Hematopoietic multipotent progenitor cell treated with erythropoietin and hydrocortisone succinate and interleukin-3 and kit ligand, for 6 days (in vitro differentiated cells): ENCODE results near the gene EVL.
"Not testable (repeated sequence)": the region's sequence is repeated elsewhere in the genome, so short reads cannot be mapped to it uniquely, and the experiment has no call there.

Experiments used
- DNase-seq: peaks from one replicate; pipeline ENCODE4 v3.0.0-alpha.2; 2015

Gene EVL

GRCh38 chr14:100149851-100150611, 84.8 kb downstream of the EVL start:
- no peak for DNase-seq

GRCh38 chr14:100150932-100151587, 85.8 kb downstream of the EVL start:
- no peak for DNase-seq

DNA sequence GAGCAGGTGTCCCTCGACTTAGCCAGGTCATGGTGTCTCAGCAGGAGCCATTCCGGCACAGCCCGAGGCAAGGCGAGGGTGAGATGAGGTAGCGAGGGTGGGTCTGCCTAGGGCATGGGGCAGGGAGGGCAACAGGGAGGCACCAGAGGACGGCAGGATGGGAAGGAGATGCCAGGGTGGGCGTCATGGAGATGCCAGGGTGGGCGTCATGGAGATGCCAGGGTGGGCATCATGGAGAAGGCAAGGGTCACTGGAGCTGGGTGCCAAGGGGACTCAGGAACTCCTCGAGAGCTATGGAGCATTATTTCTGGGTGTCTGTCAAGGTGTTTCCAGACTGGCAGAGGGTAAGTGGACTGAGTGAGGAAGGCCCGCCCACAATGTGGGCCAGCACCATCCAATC, 86.9 kb downstream of the EVL start:
- DNase-seq, result no peak

DNA sequence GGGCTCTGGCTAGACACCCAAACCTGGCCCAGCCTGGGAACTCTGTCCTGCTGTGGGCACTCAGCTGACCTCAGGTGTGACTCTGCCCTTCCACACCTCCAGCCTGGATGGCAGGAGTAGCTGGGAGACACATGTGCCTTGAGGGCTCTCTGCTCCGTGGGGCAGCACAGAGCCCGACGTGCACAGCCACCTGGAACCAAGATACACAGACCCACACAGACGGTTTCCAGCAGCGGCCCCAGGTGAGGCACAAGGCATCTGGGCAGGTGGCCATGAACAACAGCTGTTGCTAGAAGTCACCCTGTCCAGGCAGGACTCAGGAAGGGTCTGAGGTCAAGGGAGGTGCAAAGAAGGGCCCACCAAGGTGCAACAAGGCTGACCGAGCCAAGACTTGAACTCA, 88.3 kb downstream of the EVL start:
- DNase-seq, result no peak

DNA sequence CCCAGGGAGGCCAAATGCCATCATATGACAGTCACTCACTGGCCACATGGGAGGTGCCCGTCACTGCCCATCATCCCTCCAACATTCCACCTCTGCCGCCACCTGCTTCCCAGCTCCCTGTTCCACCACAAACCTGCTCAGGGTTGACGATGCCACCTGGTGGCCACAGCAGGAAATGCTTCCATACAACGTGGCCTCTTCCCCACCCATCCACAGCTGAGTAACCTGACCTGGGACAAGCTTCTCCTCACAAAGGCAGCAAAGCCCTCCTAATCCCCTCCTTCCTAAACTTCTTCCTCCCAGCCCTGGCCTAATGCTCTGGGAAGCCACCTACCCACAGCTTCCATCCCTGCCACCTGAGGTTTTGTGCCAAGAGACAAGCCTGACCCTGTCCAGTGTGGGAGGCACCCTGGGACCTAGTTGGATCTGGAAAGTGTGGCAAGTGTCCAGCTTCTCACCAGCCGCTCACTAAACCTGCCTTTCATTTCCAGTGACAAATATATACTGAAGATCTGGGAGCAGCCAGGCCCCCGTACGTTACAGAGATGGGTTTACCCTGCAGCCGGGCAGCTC, 89.9 kb downstream of the EVL start:
- DNase-seq, result peak; percentile 61

GRCh38 chr14:100155756-100156616, 90.8 kb downstream of the EVL start:
- no peak for DNase-seq

DNA sequence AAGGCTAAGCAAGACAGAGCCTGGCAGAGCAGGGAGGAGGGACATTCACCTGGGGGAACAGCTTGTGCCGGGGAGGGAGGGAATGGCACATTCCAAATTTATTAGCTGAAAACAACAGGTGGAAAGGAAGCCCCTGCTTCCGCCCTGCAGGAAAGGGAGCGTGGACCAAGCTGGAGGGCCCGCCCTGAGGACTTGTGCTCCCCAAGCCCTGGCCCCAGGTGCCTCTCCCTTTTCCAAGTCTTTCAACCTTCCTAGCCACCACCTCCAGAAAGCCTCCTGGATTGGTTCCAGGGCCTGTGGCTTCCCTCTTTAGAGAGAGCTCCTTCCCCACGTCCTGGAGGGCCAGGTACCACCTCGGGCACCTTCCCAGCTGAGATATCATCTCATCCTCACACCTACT, 91.6 kb downstream of the EVL start:
- no peak for DNase-seq

DNA sequence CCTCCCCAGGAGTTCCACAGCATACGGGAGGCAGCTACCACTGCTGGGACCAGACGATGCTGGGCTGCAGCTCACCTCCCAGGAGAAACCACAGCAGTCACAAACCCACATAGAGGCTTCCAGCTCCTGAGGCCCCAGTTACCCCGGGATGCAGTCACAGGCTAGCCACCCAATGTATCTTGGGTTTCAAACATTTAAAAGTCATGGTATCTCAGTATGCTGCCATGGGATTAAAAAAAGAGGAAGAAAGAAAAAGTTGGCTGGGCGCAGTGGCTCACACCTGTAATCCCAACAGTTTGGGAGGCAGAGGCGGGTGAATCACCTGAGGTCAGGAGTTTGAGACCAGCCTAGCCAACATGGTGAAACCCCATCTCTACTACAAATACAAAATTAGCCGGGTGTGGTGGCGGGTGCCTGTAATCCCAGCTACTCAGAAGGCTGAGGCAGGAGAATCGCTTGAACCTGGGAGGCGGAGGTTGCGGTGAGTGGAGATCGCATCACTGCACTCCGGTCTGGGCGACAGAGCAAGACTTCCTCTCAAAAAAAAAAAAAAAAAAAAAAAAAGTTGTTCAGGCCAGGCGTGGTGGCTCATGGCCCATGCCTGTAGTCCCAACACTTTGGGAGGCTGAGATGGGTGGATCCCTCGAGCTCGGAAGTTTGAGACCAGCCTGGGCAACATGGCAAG, 92.5 kb downstream of the EVL start:
- DNase-seq, result not testable (repeated sequence)

GRCh38 chr14:100158566-100159093, 93.4 kb downstream of the EVL start:
- no peak for DNase-seq

DNA sequence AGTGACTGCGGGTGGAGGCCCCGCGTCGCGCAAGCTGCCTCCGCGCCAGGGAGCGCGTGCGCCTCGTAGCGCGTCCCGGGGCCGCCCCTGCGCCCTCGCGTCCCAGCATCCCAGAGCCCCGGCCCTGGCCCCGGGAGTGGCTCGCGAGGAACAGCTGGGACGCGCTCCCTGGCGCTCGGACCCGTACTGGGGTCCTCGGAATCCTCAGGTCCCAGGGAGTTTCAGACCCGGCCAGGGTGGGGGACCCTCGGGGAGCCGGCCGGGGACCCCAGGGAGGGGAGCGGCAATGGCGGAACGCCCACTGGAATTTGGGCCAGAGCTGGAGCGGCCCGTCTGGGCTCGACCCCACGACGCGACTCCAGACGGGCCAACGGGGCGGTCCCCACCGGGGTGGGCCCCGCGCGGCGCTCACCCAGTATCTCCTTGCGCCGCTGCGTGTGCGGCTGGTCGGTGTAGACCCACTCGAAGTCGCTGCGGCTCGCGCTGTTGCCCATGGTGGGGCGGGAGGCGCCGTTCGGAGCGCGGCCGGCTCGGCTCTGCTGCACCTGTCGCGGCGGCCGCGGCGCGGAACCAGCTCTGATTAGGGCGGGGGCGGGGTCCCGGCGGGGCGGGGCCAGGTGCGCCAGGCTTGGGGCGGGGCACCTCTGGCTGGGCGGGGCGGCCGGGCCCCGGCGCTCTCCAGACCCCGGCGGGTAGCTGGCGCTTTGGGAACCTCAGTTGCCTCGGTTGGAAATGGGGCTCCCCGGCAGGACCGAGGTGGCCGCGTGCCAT, 94.1 kb downstream of the EVL start, which contains the start of gene DEGS2:
TSS of gene DEGS2 (minus strand) at position 552 of the 771 bp plus-strand sequence. CDS start at position 494, 58 bp downstream.
- DNase-seq, result no peak

GRCh38 chr14:100159865-100160533, 94.8 kb downstream of the EVL start:
- peak; percentile 51 for DNase-seq

DNA sequence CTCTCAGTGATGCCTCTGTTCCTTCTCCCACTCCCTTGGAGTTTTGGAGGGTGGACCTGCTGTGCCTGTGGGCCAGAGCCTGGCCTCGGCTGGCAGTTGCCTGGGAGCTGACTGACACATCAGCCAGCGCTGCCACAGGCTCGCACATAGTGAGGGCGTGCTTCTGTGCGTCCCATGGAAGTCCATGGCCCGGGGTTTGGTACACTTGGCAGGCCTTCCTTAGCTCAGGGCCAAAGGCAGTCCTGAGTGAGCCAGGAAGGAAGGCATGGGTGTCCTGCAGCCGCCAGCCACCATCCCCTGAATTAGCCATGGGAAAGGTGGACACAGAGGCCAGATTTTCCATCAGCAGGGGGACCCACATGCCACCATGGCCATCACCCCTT, 95.3 kb downstream of the EVL start:
- no peak for DNase-seq

DNA sequence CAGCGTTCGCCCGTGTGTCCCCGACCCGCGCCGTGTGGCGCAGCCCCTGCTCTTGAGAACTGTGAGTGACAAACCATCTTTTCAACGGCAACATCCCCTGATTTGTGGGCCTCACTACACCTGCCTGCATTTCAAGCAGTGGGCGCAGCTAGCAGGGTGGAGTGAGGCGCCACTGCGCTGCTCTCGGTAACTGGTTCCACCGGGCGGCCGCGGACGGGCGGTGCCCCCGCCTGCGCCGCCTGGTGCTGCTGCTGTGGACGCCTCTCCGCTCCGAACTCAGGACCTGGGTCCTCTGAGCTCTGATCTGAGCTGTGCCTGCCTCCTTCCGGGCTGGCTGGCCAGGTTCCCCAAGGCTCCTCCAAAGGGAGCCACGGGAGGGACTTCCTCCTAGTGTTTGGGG, 100.2 kb downstream of the EVL start:
- peak; percentile 49 for DNase-seq

- no peak for DNase-seq
Observed at GRCh38 chr14:100165831-100166440, 100.7 kb downstream of the EVL start.

DNA sequence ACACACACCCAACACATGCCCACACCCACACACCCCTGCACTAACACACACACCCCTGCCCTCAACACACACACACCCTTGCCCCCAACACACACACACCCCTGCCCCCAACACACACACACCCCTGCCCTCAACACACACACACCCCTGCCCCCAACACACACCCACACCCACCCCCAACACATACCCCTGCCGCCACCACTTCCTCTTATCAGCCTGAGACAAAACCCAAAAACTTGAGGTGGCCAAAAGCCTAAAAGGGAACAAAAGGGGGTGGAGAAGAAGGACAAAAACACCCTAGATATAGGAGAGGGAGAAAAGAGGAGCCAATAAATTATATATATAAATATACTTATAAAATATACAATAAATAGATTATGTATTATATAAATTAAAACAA, 103.3 kb downstream of the EVL start:
- peak; percentile 89 for DNase-seq

DNA sequence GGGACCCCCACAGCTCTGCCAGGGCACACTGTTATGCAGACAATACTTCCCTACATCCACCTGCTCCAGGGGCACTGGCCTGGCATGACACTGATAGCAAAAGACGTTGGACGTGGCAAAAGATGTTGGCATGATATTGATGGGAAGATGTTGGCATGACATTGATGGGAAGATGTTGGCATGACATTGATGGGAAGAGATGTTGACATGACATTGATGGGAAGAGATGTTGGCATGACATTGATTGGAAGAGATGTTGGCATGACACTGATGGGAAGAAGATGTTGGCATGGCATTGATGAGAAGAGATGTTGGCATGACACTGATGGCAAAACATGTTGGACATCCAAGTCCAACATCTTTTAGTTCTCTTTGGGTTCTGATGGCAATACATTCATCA, 105.7 kb downstream of the EVL start:
- no peak for DNase-seq

GRCh38 chr14:100172811-100173210, 107.6 kb downstream of the EVL start:
- DNase-seq, result no peak

GRCh38 chr14:100173353-100173752, 108.1 kb downstream of the EVL start:
- DNase-seq, result no peak

- no peak for DNase-seq
Observed at GRCh38 chr14:100176811-100177327, 111.6 kb downstream of the EVL start.

DNA sequence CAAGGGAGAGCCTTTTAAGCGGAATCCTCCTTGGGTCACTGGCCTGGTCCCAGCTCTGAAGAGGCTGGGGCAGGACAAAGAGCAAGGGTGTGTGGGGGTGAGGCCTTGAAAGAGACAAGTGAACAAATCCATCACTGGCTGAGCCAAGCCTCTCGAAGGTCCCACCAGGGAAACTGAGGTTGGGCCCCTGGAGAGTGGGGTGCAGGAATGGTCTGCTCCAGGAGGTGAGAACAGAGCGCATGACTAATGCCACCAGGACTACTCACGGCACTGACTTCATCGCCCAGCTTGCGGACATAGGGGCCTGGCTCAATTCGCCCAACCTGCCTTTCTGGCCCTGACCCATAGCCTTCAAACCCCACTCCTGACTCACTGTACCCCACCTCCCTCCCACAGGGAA, 113.5 kb downstream of the EVL start:
- no peak for DNase-seq
